GM13977 (cell line): Measurements from ENCODE around the gene NDUFA11.

Experiments used
- DNase-seq: peaks from one replicate; pipeline ENCODE4 v3.0.0; 2012; ENCODE audit warnings: low spot score
- in situ Hi-C: fragments of 300-500 bp; cut with MboI; formaldehyde crosslinking; loops from one replicate; pipeline ENCODE4 v1.12.0; 2022; ENCODE audit warnings: low sequenced_read_pairs, low pct_unique_long_range_greater_than_20kb, mixed read lengths, inconsistent platforms; ENCODE audit not compliant: unreplicated experiment
- TF ChIP-seq, protein P1 (sequence below): IDR thresholded peaks from 2 replicates; pipeline ENCODE4 v1.5.1; 2012; ENCODE audit warnings: mild to moderate bottlenecking, control low read depth; ENCODE audit not compliant: insufficient read depth; ENCODE audit errors: extremely low read depth, missing control alignments

Gene NDUFA11

GRCh38 chr19:5911366-5911765, 7.8 kb upstream of the NDUFA11 start:
- in situ Hi-C loops, result no loop called here
- no peak for DNase-seq
- TF ChIP-seq, protein P1, sequence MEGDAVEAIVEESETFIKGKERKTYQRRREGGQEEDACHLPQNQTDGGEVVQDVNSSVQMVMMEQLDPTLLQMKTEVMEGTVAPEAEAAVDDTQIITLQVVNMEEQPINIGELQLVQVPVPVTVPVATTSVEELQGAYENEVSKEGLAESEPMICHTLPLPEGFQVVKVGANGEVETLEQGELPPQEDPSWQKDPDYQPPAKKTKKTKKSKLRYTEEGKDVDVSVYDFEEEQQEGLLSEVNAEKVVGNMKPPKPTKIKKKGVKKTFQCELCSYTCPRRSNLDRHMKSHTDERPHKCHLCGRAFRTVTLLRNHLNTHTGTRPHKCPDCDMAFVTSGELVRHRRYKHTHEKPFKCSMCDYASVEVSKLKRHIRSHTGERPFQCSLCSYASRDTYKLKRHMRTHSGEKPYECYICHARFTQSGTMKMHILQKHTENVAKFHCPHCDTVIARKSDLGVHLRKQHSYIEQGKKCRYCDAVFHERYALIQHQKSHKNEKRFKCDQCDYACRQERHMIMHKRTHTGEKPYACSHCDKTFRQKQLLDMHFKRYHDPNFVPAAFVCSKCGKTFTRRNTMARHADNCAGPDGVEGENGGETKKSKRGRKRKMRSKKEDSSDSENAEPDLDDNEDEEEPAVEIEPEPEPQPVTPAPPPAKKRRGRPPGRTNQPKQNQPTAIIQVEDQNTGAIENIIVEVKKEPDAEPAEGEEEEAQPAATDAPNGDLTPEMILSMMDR, result no peak

DNA sequence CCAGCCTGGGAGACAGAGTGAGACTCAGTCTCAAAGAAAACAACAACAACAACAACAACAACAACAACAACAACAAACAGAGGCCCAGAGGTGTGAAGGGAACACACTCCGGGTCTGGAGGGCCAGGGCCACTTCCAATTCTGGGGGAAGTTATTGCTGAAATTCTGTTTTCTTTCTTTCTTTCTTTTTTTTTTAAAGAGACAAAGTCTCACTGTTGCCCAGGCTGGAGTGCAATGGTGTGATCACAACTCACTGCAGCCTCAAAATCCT, 7.0 kb upstream of the NDUFA11 start:
- no peak for DNase-seq
- in situ Hi-C loops, result no loop called here
- TF ChIP-seq, protein P1, result no peak

GRCh38 chr19:5908773-5909442, 5.3 kb upstream of the NDUFA11 start:
- in situ Hi-C loops, result no loop called here
- TF ChIP-seq, protein P1, result no peak
- no peak for DNase-seq

DNA sequence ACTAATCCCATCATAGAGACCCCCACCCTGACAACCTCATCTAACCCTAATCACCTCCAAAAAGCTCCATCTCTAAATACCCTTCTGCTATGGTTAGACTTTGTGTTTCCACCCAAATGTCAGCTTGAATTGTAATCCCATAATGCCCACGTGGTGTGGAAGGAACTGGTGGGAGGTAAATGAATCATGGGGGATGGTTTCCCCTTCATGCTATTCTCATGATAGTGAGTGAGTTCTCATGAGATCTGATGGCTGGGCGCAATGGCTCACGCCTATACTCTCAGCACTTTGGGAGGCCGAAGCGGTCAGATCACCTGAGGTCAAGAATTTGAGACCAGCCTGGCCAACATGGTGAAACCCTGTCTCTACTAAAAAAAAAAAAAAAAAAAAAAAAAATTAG, 3.7 kb upstream of the NDUFA11 start:
- in situ Hi-C loops, result no loop called here
- DNase-seq, result no peak
- TF ChIP-seq, protein P1, result no peak

DNA sequence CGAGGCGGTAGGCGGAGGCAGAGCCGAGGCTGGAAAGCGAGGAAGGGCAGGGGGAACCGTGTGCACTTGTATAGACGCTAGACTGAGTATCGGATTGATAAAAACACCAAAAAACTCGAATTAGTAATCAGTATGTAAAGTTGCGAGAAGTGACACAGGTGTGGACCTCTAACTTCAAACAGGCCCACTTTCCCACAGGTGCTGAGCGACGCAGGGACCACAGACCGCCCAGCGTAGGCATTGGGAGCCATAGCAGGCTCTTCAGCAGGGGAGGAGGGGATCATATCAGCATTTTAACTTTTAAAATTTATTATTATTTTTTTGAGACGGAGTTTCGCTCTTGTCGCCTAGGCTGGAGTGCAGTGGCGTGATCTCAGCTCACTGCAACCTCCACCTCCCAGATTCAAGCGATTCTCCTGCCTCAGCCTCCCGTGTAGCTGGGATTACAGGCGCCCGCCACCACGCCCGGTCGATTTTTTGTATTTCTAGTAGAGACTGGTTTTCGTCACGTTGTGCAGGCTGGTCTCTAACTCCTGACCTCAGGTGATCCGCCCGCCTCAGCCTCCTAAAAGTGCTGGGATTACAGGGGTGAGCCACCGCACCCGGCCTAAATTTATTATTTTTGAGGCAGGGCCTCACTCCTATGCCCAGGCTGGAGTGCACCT, 1.7 kb upstream of the NDUFA11 start:
- DNase-seq, result no peak
- TF ChIP-seq, protein P1, result no peak
- in situ Hi-C loops, result no loop called here

DNA sequence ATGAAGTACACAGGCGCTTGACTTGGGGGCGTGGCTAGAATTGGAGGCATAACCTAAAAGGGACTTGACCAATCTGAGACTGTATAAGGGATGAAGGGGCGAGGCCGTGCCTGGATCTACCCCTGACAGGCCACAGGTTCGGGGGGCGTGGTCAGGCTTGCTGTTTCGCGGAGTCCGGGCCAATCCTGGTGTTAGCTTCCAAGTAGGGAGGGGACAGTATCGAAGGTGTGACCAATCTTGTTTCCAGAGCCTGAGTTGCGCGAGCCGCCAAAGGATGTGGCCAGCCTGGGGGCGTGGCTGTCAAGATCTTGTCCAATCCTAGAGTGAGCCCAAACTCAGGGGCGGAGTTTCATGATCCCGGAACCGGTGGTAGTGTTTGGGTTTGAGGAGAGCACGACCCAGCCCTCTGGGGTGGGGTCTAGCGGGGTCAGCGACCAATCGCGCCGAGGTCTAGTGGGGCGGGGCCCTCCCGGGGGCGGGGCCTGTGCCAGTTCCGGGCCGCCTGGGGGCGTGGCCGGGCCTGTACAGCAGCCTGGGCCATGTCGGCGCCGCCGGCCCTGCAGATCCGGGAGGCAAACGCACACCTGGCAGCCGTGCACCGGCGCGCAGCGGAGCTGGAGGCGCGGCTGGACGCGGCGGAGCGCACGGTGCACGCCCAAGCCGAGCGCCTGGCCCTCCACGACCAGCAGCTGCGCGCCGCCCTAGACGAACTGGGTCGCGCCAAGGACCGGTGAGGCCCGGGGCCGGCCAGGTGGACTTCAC, 943 bp upstream of the NDUFA11 start, which contains the start of gene VMAC:
Gene VMAC (plus strand): TSS at position 521 of the 762 bp plus-strand sequence. CDS start 19 bp downstream, at position 540.
- in situ Hi-C loops, result no loop called here
- TF ChIP-seq, protein P1, result no peak
- peak; percentile 99 for DNase-seq
